Measurements from ENCODE around the gene GLI2.

DNA sequence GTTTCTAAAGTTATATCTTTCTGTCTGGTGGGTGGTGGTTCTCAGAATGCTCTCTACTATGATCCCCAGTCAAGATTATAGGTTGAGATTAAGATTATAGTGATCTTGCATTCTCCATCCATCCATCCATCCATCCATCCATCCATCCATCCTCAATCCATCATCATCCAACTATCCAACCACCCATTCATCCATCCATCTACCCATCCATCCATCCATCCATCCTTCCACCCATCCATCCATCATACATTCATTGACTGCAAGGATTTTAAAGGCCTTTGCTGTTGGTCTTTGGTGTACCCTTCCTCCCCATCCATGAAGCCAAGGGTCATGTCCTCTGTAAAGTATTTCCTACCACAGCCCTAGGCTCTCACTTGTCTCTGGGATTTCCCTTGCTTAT is 13.1 kb downstream of the GLI2 start:
- TF ChIP-seq POLR2A (IDR thresholded peaks at IDR 0.05) = no peak
- no peak for TF ChIP-seq CTCF (IDR thresholded peaks at IDR 0.05)
